ENCODE data around the gene NEK9. TPM values are rescaled to one million over a fixed set of nuclear protein-coding genes. Genes with fewer than 3 reads are reported as not detected.

NEK9 gene
- total and polyA plus RNA-seq, 9 of the 15 experiments (the other 6 are each of a cell fraction or from before 2014, with no cell fraction given): 2.8 to 39.6 (median 19.8) TPM

GRCh38 chr14:75126679-75127473 is at the start of gene NEK9 (continued):
- no peak for TF ChIP-seq ATF3 (IDR thresholded peaks at IDR 0.05)
- no peak for TF ChIP-seq ATF3 (CRISPR knock-in tag; conservative IDR thresholded peaks at IDR 0.05)
- no peak for TF ChIP-seq NR1H2 (CRISPR knock-in tag; IDR thresholded peaks at IDR 0.05)
- no peak for TF ChIP-seq ARID1B (IDR thresholded peaks at IDR 0.05)
- no peak for TF ChIP-seq SMC3 (conservative IDR thresholded peaks at IDR 0.05; ENCODE audit: insufficient read depth, low read depth, low read length)
- TF ChIP-seq ZNF449 (CRISPR knock-in tag; IDR thresholded peaks at IDR 0.05): no peak
- no peak for TF ChIP-seq FOXJ3 (CRISPR knock-in tag; IDR thresholded peaks at IDR 0.05)
- no peak for TF ChIP-seq HSF4 (CRISPR knock-in tag; IDR thresholded peaks at IDR 0.05; ENCODE audit: borderline replicate concordance)
- no peak for TF ChIP-seq ZC3H11A (IDR thresholded peaks at IDR 0.05; ENCODE audit: low read depth, low read length)
- no peak for TF ChIP-seq NR0B1 (IDR thresholded peaks at IDR 0.05; ENCODE audit: partially characterized antibody)
- TF ChIP-seq ZNF644 (tag; IDR thresholded peaks at IDR 0.05; ENCODE audit: low read depth): 0 out of 2 replicates have a peak, but pooled peaks have one; percentile 69
- no peak for TF ChIP-seq CREB5 (CRISPR knock-in tag; IDR thresholded peaks at IDR 0.05)
- TF ChIP-seq REST (IDR thresholded peaks at IDR 0.05; ENCODE audit: borderline replicate concordance): no peak
- TF ChIP-seq REST (CRISPR knock-in tag; IDR thresholded peaks at IDR 0.05; ENCODE audit: low read depth): no peak
